ENCODE measurements around the gene RAB11B.
"Not testable (repeated sequence)": the region's sequence is repeated elsewhere in the genome, so short reads cannot be mapped to it uniquely, and the experiment has no call there.

RAB11B gene

DNA sequence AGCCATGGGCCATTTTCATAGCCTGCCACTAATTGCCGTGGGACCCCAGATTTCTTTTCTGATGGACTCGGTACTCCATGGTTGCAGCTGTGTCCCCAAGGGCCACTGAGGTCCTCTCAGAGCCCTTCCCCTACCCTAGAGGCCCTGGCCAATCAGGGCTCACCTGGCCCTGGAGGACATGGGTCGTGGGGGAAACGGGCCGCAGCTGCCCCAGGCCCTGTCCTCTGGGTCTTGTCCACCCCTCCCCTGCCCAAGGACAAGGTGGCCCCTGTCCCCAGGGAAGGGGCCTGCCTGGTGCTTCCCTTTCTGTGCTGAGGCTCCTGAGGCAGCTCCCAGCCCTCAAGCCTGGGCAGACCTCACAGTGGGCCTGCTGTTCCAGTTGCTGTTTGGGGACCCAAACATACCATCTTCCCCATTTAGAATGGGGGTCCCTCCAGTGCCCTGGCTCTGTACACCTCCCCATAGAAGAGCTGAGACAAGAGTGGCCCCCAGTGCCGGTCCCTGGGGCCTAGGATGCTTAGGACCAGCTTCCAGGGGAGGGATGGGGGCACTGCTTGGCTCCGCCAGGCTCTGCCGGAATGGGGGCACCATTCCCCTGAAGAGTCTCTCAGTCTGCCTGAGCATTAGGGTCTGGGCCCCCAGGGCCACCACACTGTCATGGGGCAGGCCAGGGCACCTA is 3.2 kb downstream of the RAB11B start:
- peak in 5 of 58 donors; percentile 21 to 54 (median 29) for DNase-seq

DNA sequence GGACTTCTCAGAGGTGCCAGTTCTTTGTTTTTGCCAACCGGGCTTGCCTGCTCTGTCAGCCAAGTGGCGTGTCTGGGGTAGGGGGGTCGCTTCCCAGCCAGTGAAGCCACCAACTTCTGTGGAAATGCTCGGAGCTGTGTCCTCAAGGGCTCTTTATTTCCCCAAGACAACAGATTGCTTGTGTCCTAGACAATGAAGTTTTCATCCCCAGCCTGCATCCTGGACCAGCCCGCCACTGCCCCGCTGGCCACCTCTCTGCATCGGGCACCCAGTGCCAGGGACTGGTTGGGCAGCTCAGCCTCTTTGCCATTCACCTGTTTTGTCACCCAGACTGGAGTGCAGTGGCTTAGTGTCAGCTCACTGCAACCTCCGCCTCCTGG is 3.7 kb downstream of the RAB11B start:
- peak in 53 of 58 donors; percentile 12 to 92 (median 71) for DNase-seq

DNA sequence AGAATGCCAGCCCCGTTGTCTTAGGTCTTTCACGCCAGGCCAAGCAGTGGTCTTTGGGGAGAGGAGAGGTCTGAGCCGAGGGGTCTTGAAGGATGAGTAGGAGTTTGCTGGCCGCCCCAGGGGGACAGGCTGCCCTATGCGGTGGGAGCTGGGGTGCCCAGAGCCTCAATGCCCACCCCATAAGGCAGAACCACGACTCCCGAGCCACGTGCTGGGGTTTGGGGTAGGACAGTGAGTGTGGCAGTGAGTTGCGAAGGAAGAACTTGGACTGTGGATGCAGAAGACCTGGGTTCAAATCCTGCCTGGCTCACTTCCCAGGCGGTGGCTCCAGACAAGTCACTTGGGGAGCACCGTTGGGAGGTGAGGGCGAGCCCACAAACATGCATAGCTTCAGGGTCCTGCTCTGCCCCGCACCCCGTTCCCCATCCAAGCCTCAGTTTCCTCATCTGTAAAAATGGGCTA is 5.5 kb downstream of the RAB11B start:
- no peak for DNase-seq

DNA sequence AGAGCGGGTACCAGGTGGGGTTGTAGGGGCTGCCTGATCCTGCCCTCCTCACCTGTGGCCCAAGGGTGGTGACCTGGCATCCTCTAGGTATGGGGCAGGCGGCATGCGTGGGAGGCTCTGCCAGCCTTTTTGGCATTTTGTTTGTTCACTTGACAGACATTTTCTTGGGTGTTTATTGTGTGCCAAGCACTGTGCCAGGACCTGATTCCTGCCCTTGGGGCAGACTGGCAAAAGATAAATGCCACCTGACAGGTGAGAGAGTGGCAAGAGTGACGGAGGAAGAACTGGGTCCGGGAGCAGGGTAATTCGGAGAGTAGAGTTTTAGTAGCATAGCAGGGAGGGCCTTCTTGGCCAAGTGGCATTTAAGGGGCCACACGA is 6.0 kb downstream of the RAB11B start:
- DNase-seq, result no peak

DNA sequence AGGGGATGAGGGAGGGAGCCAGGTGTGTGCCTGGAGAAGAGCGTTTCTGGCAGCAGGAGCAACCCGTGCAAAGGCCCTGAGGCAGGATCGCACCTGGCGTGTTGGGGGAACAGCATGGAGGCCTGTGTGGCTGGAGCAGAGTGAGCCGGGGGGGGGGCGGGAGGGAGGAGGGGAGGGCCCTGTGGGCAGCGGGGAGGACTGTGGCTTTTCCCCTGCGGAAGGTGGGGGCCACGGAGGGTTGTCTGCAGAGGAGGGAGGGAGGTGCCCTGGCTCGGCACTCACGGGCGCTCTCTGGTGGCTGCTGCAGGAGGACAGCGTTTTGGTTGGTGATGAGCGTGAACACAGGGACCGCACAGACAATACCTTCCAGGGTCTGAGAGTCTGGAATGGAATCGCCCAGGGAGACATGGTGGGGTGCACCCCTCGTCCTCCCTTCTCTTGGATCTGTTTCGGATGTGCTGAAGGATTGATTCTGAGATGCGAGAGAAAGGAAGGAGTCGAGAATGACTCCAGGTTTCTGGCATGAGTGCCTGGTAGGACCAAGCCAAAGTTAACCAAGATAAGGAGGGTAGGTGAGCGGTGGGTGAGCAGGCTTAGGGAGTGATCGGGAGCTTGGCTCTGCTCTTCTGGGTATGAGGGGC is 6.5 kb downstream of the RAB11B start:
- DNase-seq, result peak in 49 of 58 donors; percentile 10 to 81 (median 45)

DNA sequence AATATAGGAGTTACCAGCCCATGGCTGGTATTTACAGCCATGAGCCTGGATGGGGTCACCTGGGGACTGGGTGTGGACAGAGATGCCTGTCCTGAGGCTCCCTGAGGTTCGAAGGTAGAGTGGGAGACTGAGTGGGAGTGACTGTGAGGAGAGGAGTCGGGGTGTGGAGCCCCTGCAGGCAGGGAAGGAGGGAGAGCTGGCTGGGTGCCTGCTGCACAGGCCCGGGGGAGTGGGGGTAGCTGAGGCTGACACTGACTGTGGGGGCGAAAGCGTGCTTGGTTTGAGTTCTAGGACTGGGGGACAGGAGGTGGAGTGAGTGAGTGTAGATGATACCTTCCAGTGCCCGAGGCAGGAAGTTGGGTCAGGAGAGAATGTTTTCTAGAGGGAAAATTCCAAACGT is 7.1 kb downstream of the RAB11B start:
- peak in 1 of 58 donors; percentile 11 for DNase-seq

DNA sequence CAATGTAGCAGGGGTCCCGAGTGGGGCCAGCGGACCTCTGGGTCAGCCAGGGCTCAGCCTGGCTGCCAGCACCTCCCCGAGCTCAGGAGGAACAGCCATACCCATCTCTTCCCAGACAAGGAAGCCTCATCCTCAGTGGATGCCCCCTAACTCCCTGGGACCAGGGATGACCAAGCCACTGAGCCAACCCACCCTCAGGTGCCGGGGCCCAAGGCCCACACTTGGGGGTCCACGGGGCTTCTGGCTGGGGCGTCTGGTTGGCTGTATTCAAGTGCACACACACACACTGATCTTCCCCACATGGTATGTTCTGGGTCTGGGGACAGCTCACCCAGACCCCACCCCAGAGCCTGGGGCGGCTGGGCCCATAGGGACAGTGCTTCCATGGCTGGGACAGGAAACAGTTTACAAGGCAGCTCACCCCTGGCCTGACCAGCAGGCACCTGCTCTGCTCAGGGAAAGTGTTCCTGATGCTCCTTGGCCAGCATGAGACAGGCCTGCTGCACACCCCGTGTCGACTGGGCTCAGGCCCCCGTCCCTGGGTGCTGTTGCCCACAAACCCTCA is 7.7 kb downstream of the RAB11B start:
- DNase-seq, result no peak

DNA sequence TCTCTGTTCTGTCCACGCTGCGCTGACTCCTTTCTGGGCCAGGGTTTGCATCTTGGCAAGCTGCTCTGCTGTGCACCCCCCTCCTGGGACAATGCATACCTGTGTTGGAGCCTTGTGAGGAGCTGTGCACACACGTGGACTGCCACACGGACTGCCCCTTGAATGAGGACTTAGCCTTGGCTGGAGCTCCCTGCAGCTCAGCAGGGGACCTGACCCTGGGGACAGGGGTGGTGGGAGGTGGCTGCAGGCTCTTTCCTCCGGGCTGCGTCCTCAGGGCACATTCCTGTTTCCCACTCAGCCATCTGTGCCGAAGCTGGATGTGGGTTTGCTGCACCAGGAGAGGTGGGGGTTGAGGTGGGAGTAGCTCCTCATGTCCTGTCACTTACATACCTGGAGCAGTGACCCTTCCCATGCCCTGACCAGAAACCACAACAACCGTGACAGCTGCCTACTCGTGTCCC is 8.2 kb downstream of the RAB11B start:
- peak in 5 of 58 donors; percentile 10 to 23 (median 11) for DNase-seq

DNA sequence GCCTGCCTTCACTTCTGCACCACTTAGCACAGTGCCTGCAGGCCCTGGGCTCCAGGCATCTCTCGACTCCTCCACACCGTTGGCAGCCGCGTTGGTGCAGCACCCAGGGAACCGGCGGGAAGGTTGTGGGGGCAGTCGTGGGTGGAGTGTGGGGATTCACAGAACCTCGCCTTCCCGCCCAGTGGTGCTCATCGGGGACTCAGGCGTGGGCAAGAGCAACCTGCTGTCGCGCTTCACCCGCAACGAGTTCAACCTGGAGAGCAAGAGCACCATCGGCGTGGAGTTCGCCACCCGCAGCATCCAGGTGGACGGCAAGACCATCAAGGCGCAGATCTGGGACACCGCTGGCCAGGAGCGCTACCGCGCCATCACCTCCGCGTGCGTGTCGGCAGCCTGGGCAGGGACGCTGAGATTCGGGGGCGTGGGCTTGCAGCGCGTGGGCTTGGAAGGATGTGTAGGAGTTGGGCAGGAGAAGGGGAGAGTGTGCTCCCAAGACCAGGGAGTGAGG is 9.6 kb downstream of the RAB11B start:
- no peak for DNase-seq

DNA sequence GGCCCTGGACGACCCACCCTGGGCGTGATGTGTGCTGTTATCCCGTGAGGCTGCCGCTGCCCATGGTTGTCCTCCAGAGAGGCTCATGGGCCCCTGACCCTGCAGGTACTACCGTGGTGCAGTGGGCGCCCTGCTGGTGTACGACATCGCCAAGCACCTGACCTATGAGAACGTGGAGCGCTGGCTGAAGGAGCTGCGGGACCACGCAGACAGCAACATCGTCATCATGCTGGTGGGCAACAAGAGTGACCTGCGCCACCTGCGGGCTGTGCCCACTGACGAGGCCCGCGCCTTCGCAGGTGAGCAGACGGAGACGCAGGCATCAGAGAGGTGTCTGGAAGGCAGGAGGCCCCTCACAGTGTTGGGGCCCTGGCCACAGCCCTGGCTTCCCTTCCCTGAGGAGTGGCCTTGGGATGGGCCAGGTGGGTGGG is 11.8 kb downstream of the RAB11B start:
- no peak for DNase-seq

DNA sequence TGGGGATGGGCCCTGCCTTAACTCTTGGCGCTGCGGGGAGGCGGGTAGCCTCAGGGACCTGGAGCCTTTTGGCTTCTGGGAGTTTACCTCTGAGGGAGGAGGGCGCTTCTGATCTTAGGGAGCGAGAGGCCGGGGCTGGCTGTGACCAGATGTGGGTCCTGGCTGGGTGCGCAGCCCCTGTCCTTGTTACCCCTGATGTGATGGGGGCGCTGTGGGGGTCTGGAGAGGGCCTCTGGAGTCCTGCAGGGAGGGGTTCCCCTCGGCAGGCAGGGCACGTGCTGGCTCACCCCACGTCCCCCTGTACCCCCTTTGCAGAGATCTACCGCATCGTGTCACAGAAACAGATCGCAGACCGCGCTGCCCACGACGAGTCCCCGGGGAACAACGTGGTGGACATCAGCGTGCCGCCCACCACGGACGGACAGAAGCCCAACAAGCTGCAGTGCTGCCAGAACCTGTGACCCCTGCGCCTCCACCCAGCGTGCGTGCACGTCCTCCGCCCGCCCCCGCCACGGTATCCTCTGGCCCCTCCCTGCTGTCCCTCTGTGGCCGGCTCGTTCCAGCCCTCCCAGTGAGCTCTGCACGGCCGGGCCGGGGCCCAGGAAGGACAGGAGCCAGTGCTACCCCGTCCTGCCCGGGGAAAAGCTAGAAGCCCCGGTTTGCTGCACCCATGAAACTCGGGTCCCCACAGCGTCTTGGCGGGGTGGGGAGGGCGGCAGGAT is 13.1 kb downstream of the RAB11B start:
- no peak for DNase-seq

DNA sequence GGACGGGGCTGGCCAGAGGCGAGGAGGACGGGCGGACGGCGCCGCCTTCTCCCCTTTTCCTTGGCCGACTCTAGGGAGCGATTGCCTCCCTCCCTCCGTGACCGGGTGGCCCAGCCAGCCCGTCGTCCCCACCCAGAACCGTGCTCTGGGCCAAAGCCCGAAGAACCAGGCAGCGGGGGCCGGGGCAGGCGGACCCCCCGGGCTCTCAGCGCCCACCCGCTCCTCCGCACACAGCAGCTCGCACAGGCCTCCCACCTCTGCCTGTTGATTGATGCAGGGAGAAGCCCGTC is 13.6 kb downstream of the RAB11B start:
- DNase-seq, result no peak

DNA sequence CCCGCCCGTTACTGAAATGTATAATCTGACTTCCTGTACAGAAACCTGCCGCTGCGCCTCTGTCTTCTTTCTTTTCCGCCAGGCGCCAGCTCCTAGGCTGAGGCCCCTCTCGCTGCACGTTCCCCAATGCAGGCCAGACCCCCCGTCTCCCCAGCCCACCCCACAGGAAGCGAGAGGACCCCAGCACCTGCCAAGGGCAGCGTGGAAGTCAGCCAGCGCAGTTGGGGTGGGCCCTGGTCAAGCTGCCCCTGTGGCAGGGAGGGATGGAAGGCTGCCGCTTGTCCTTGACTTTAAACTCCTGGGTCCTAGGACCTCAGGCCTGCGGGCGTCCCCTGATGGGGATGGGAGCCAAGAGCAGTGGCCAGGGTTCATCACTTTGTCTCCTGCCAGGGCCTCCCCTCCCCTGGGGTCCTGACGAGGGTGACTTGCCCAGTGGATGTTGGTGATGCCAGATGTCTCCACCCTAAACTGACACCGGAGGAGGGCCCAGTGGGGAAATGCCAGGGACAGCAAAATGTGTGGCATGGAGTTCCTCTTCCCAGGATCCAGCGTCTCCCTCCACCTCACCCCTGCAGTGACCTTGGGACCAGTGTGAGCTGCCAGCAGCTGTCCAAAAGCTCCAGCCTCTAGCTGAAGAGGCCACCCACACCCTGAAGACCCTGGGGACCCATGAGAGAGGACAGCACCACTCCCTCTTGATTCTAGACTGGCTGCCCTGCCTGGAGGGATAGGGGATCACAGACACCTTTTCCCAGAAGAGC is 14.4 kb downstream of the RAB11B start:
- no peak for DNase-seq

DNA sequence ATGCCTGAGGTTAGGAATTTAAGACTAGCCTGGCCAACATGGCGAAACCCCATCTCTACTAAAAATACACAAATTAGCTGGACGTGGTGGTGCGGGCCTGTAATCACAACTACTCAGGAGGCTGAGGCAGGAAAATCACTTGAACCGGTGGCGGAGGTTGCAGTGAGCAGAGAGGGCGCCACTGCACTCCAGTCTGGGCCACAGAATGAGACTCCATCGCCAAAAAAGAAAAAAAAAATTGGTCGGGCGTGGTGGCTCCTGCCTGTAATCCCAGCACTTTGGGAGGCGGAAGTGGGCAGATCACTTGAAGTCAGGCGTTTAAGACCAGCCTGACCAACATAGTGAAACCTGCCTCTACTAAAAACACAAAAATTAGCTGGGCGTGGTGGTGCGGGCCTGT is 20.6 kb downstream of the RAB11B start:
- DNase-seq, result not testable (repeated sequence)

DNA sequence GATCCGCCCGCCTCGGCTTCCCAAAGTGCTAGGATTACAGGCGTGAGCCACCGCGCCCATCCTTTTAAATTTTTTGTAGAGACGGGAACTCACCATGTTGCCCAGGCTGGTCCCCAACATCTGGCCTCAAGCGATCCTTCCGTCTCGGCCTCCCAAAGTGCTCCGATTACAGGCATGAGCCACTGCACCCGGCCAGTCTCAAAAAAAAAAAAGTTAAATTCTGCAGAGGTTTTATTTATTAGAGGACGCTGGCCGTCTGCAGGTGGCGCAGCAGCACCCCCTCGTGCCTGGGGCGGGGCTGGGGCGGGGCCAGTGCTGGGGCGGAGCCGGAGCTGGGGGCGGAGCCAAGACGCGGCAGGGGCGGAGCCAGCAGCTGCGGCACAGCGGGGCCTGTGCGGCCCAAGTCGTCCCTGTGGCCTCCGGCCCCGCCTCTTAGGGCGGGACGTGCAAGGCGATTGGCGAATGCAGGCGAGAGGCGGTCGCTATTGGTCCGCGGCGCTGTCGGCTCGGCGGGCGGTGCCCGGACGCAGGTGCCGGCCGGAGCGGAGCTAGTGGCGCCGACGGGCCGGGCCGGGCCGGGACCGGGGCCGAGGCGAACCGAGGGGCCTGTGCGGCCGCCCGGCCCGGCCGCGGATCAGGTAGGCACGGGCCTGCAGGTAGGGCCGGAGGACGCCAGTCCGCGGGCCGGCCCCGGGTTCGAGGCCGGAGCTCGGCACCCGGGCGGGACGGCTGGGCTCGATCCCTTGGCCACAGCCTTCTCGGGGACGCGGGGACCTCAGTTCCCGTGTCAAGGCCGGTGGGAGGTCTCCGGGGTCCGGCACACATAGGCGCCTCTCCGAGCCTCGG is 22.8 kb downstream of the RAB11B start, which contains the start of gene MARCHF2:
Gene MARCHF2 (plus strand): TSS at position 523 of the 846 bp plus-strand sequence. CDS start 8,536 bp downstream, outside the sequence.
- peak; percentile 47 to 98 (median 94) for DNase-seq

DNA sequence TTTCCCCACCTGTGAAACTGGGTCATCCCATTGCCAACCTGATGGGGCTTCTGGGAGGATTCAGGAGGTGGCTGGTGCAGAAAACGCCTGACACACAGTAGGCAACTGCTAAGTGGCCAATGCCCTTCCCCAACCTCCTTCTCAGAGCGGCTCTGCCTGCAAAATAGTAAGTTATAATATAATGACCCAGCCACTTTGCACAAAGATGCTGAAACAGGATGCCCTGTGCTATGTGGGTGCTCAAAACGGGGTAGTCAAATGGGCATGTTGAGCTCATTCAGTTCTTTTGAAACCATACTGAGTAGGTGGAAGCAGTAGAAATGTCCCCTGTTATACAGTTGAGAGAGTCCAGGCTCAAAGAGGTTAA is 23.5 kb downstream of the RAB11B start:
- no peak for DNase-seq

DNA sequence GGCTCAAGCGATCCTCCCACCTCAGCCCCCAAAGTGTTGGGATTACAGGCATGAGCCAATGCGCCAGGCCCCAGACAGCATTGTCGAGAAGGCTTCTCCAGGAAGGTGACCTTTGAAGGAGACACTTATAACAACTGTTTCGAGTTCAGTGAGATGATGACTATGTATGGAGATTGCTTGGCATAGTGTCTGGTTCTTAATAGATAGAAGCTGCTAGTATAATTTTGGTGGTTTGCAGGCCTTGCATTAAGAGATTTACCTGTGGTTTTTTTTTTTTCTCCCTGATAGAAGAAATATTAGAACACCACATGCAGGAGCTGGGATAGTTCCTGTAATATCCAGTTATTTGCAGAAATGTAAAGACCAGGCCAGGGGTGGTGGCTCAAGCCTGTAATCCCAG is 26.6 kb downstream of the RAB11B start:
- no peak for DNase-seq

DNA sequence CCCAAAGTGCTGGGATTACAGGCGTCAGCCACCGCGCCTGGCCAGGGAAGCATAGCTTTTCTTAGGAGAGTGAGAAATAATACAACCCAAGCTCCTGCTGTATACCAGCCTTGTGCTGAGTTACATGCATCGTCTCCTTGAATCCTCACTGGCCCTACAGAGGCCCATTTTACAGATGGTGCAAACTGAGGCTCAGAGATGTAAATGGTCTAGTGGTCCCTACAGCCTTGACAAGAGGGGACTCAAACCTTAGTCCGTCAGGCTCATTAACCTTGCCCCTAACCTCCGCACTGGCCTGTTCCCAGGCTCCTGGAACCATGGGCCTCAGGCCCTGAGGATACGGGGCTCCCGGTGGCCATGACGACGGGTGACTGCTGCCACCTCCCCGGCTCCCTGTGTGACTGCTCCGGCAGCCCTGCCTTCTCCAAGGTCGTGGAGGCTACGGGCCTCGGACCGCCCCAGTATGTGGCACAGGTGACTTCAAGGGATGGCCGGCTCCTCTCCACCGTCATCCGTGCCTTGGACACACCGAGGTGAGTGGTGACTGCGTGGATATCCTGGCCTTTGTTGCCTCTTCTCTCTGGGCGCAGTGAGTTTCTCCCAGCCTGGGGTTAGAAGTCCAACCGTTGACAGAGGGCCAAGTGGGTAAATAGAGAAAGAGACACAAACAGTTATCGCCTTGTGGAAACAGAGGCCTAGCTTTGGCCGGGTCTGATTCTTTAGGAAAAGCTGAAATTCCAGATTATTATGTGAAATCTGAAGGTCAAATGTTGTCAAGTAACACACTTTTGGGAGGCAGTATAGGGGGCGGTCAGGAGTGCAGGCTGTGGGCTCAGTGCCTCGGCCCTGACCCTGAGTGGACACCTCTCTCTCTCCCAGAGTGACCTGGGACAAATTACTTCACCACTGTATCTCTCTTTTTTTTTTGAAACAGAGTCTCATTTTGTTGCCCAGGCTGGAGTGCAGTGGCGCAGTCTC is 31.6 kb downstream of the RAB11B start:
- no peak for DNase-seq

DNA sequence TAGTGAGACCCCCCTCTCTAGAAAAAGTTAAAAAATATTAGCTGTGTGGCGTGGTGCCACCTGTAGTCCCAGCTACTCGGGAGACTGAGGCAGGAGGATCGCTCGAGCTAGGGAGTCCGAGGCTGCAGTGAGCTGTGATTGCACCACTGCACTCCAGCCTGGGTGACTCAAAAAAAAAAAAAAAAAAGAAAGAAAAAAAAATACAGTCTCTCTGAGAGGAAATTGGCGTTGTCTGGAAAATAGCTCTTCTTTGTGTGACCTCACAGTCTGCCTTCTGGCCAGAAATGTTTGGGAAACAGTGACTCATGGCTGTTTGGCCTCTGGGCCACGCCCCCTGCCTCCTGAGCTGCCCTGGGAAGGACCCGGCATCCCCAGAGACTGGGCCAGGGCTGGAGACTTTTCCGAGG is 33.7 kb downstream of the RAB11B start:
- peak in 12 of 58 donors; percentile 2 to 77 (median 32) for DNase-seq

Data from anterior cingulate cortex (tissue), 58 donors.